IMR-90 (cell line): ENCODE measurements around the gene ARRB1. TPM values are rescaled to one million over a fixed set of nuclear protein-coding genes. Genes with fewer than 3 reads are reported as not detected.
A peak's percentile ranks its signal among the peaks of the same experiment; 100 is the strongest.

Source experiments
- ATAC-seq: fragments of 200-7000 bp; cut with Tn5 transposase; 2 replicates; pipeline ENCODE4 v1.9.1; 2020; ENCODE audit warnings: low read depth, mild to moderate bottlenecking, moderate library complexity
- BruUV-seq: library from RNA; stranded (reverse); fragments of 400-500 nt; replicated peaks from 2 replicates; lab custom pipeline; 2021; lab: Mats Ljungman, UMichigan
- CTCF ChIA-PET: fragments of 300-600 bp; formaldehyde crosslinking; extraction: SDS; loops from one replicate; lab custom pipeline; 2021; ENCODE audit warnings: antibody characterized with exemption; lab: Yijun Ruan, JAX
- POLR2A ChIA-PET: fragments of 300-600 bp; sonication (Branson Sonifier 250); formaldehyde crosslinking; loops from one replicate; lab custom pipeline; 2022; ENCODE audit warnings: antibody characterized with exemption; ENCODE audit not compliant: unreplicated experiment; lab: Charles Lee
- DNase-seq: peaks from one replicate; pipeline ENCODE4 v3.0.0; 2013
- H2AFZ ChIP-seq: replicated peaks from 2 replicates; pipeline ENCODE3; 2013; ENCODE audit warnings: low read length, mild to moderate bottlenecking; ENCODE audit not compliant: poor library complexity
- H2AK5ac ChIP-seq: 2 replicates; pipeline ENCODE4 v1.6.1; 2013; ENCODE audit warnings: low read depth, low read length, inconsistent platforms
- H2AK9ac ChIP-seq: replicated peaks from 2 replicates; pipeline ENCODE3; 2013; ENCODE audit warnings: mild to moderate bottlenecking, low read depth, low read length, moderate library complexity; ENCODE audit not compliant: poor library complexity
- H2BK120ac ChIP-seq: 2 replicates; pipeline ENCODE4 v1.6.1; 2013; ENCODE audit warnings: low read depth, low read length, inconsistent platforms
- H2BK15ac ChIP-seq: 3 replicates; pipeline ENCODE4 v1.6.1; 2013; ENCODE audit warnings: low read depth, low read length, inconsistent platforms
- H2BK20ac ChIP-seq: 2 replicates; pipeline ENCODE4 v1.6.1; 2013; ENCODE audit warnings: low read depth, mild to moderate bottlenecking, inconsistent platforms, low read length, moderate library complexity
- H2BK5ac ChIP-seq: 2 replicates; pipeline ENCODE4 v1.6.1; 2013; ENCODE audit warnings: mild to moderate bottlenecking, low read depth, low read length, inconsistent platforms; ENCODE audit not compliant: poor library complexity, severe bottlenecking
- H3K14ac ChIP-seq: replicated peaks from 2 replicates; pipeline ENCODE4 v1.6.1; 2013; ENCODE audit warnings: low read depth, low read length, inconsistent platforms
- H3K18ac ChIP-seq: 2 replicates; pipeline ENCODE4 v1.6.1; 2013; ENCODE audit warnings: low read depth, low read length, control low read depth
- H3K23ac ChIP-seq: 2 replicates; pipeline ENCODE4 v1.6.1; 2013; ENCODE audit warnings: low read depth, low read length, inconsistent platforms
- H3K27ac ChIP-seq: 2 replicates; pipeline ENCODE4 v1.5.1; 2013; ENCODE audit warnings: mild to moderate bottlenecking, control low read depth, low read length; ENCODE audit not compliant: insufficient read depth
- H3K27me3 ChIP-seq: 2 replicates; pipeline ENCODE4 v1.6.1; 2013; ENCODE audit warnings: low read length; ENCODE audit not compliant: control insufficient read depth, insufficient read depth
- H3K36me3 ChIP-seq: 2 replicates; pipeline ENCODE4 v1.6.1; 2013; ENCODE audit warnings: low read length, mixed read lengths; ENCODE audit not compliant: control insufficient read depth, insufficient read depth
- H3K4ac ChIP-seq: 2 replicates; pipeline ENCODE4 v1.6.1; 2013; ENCODE audit warnings: low read depth, low read length, inconsistent platforms
- H3K4me1 ChIP-seq: 2 replicates; pipeline ENCODE4 v1.6.1; 2013; ENCODE audit warnings: low read length, mixed read lengths; ENCODE audit not compliant: control insufficient read depth, insufficient read depth
- H3K4me2 ChIP-seq: 2 replicates; pipeline ENCODE4 v1.6.1; 2013; ENCODE audit warnings: low read depth, mild to moderate bottlenecking, control low read depth, low read length, moderate library complexity
- H3K4me3 ChIP-seq: 2 replicates; pipeline ENCODE4 v1.5.1; 2013; ENCODE audit warnings: low read depth, mild to moderate bottlenecking, control low read depth, low read length, moderate library complexity; ENCODE audit not compliant: insufficient read depth
- H3K56ac ChIP-seq: 2 replicates; pipeline ENCODE4 v1.6.1; 2013; ENCODE audit warnings: low read length, inconsistent platforms; ENCODE audit not compliant: insufficient read depth; ENCODE audit errors: extremely low read depth
- H3K79me1 ChIP-seq, 2 experiments: 2 replicates each; pipeline ENCODE4 v1.6.1; 2013; ENCODE audit warnings: low read length in 2 of 2, inconsistent platforms in 1 of 2, low read depth in 1 of 2
- H3K9ac ChIP-seq: 2 replicates; pipeline ENCODE4 v1.6.1; 2013; ENCODE audit warnings: low read depth, low read length, control low read depth
- H3K9me1 ChIP-seq: 2 replicates; pipeline ENCODE4 v1.6.1; 2013; ENCODE audit warnings: low read length, inconsistent platforms; ENCODE audit not compliant: insufficient read depth
- H3K9me3 ChIP-seq: 2 replicates; pipeline ENCODE4 v1.6.1; 2013; ENCODE audit warnings: low read length; ENCODE audit not compliant: control insufficient read depth, insufficient read depth
- H4K20me1 ChIP-seq: 2 replicates; pipeline ENCODE4 v1.6.1; 2013; ENCODE audit warnings: low read length, inconsistent platforms; ENCODE audit not compliant: insufficient read depth
- H4K5ac ChIP-seq: 2 replicates; pipeline ENCODE4 v1.6.1; 2013; ENCODE audit warnings: mild to moderate bottlenecking, low read depth, low read length, control low read depth
- H4K8ac ChIP-seq, 2 experiments: 2 replicates each; pipeline ENCODE4 v1.6.1; 2013; ENCODE audit warnings: low read depth in 2 of 2, low read length in 2 of 2, control low read depth in 1 of 2, inconsistent platforms in 1 of 2
- H4K91ac ChIP-seq: 2 replicates; pipeline ENCODE4 v1.6.1; 2013; ENCODE audit warnings: low read depth, low read length, inconsistent platforms; ENCODE audit not compliant: insufficient read depth
- ELK1 ChIP-seq: fragments of 150-350 bp; IDR thresholded peaks from 2 replicates; pipeline ENCODE4 v1.6.1; 2016; ENCODE audit warnings: low read depth, mild to moderate bottlenecking, low read length, moderate library complexity, borderline replicate concordance
- FOS ChIP-seq: fragments of 150-350 bp; IDR thresholded peaks from 2 replicates; pipeline ENCODE4 v1.6.1; 2016; ENCODE audit warnings: low read depth, low read length
- USF2 ChIP-seq: fragments of 150-350 bp; IDR thresholded peaks from 2 replicates; pipeline ENCODE4 v1.6.1; 2017; ENCODE audit warnings: mild to moderate bottlenecking, antibody characterized with exemption, low read length, low read depth
- WGBS, 2 experiments: methylation state at CpG; one replicate each; pipeline versions ENCODE4 v1.1.5 to v1.1.7; 2013; ENCODE audit warnings: missing lambda C conversion rate in 2 of 2; ENCODE audit not compliant: insufficient read length in 1 of 2; ENCODE audit errors: extremely low coverage in 2 of 2; 5-methylcytosine and 5-hydroxymethylcytosine counted together
- dilution Hi-C: fragments of 300-500 bp; cut with HindIII; formaldehyde crosslinking; loops from one replicate; pipeline ENCODE4 v1.14.3; 2018; ENCODE audit warnings: low sequenced_read_pairs; ENCODE audit not compliant: unreplicated experiment
- in situ Hi-C: fragments of 300-500 bp; cut with MboI; formaldehyde crosslinking; loops from 3 replicates; pipeline ENCODE4 v1.14.3; 2019; ENCODE audit warnings: low sequenced_read_pairs, inconsistent platforms, mixed read lengths
- intact Hi-C: fragments of 100-400 bp; cut with micrococcal nuclease; formaldehyde crosslinking; loops from 2 replicates; pipeline ENCODE4 v1.10.0; 2022
- polyA plus RNA-seq, 3 experiments: library from polyadenylated mRNA; depleted of rRNA; stranded (reverse); fragments of >200 nt; gene quantifications; 2 replicates each; pipeline ENCODE4 v1.2.3, GENCODE V29; 2012; ENCODE audit warnings: low replicate concordance in 1 of 3
- total RNA-seq: library from RNA; depleted of rRNA; stranded (reverse); fragments of >200 nt; gene quantifications from 2 replicates; pipeline ENCODE4 v1.2.3, GENCODE V29; 2012

ARRB1 gene
- total and polyA plus RNA-seq, 2 of the 4 experiments (the other 2 are of a cell fraction), result 11.0 to 17.4 TPM

- TF ChIP-seq FOS, result no peak
These were observed 53.1 kb downstream of the ARRB1 start (continued) for GRCh38 chr11:75298191-75298975.

GRCh38 chr11:75293903-75294302 is 57.6 kb downstream of the ARRB1 start:
- ChIA-PET CTCF (interaction anchor here (0.9 kb wide), 1 partner anchor 14 kb away, joined by 3 read pairs; no protein-coding TSS in a partner anchor), POLR2A (no interaction called here)
- Histone ChIP-seq H2AK9ac (no peak overlapping the region), H2BK15ac (no peak overlapping the region), H4K20me1 (peaks cover 3% of the 10 kb centered on the region; the same call in 1 of the 2 replicates), H2AFZ (no peak overlapping the region), H3K79me1 (no peaks in the 10 kb centered on the region), H3K4me2 (no peak overlapping the region), H2BK5ac (no peak overlapping the region), H3K14ac (no peak overlapping the region), H3K27me3 (peaks cover 1% of the 10 kb centered on the region; the same call in 1 of the 2 replicates), H3K4me3 (no peak overlapping the region), H4K8ac (no peak overlapping the region), H3K23ac (no peak overlapping the region), H3K27ac (no peak overlapping the region), H3K9ac (no peak overlapping the region), H2BK20ac (no peak overlapping the region), H3K4ac (no peak overlapping the region), H3K4me1 (no peaks in the 10 kb centered on the region), H4K5ac (no peak overlapping the region), H4K91ac (no peak overlapping the region), H2BK120ac (no peak overlapping the region), H2AK5ac (no peak overlapping the region), H3K9me3 (no peaks in the 10 kb centered on the region), H3K9me1 (no peaks in the 10 kb centered on the region), H3K56ac (no peak overlapping the region), H3K18ac (no peak overlapping the region), H3K36me3 (0 out of 2 replicates have a peak, but pooled peaks cover 1% of the 10 kb centered on the region)
- 100% methylated on average over 1 of the region's 2 CpGs; no CpG with 5 or more reads in 1 of the 2 experiments for WGBS, 2 experiments
- no peak for ATAC-seq
- intact Hi-C loops, result no loop called here
- in situ Hi-C loops, result loop anchor here (25.0 kb wide), 1 partner anchor 243 kb away; the partner anchor contains the start of gene GDPD5
- peak; percentile 59; the same call in 1 of the 2 replicates for TF ChIP-seq USF2
- no peak for TF ChIP-seq ELK1
- dilution Hi-C loops, result no loop called here
- no peak for DNase-seq
- no TSS peak for BruUV-seq
